ENCODE results near the gene TTLL6. TPM values are rescaled to one million over a fixed set of nuclear protein-coding genes. Genes with fewer than 3 reads are reported as not detected.

Gene TTLL6
- polyA plus RNA-seq, 1 donor from 2014 or later = not detected

GRCh38 chr17:48735062-48735351 lies 82.0 kb downstream of the TTLL6 start:
- Histone ChIP-seq H4K20me1 (ENCODE audit: insufficient read depth) (no peaks in the 10 kb centered on the region), H3K27ac (ENCODE audit: low read length) (no peak overlapping the region), H3K4me2 (ENCODE audit: low read length) (no peak overlapping the region)

DNA sequence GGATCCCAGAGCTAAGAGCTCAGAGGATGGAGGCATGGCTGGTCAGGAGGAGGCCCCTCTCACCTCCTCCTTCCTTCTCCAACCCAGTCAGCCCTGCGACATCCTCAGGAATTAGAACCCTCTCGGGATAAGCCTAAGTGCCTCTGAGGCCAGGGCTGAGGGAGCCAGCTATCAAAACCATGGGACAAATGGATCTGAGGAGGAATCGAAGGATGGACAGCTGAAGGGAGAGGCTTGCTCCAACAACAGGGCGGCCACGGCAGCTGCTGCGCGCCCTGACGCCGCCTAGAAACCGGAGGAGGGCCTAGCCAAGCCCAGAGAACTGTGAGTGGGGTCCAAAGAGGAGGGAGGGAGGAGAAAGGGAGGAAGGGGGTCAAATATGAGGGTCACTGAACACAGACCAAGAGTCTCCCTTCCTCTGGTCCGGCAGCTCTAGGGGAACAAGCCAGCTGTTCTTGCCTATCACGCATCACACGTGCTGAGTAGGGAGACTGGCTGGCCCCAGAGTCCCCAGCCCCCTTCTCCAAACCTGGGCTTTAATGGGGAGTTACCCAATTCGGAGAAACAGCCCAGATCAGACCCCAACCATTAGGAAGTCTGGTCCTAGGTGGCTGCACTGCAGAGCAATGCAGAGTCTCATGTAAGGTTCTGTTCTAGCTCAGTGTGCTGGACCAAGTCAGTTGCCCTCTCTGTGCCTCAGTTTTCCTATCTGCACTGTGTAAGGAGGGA lies 82.5 kb downstream of the TTLL6 start:
- Histone ChIP-seq H3K4me2 (ENCODE audit: low read length) (no peak overlapping the region), H3F3A (ENCODE audit: insufficient read depth, low read length, poor library complexity, severe bottlenecking) (no peaks in the 10 kb centered on the region), H3K9me2 (ENCODE audit: insufficient read depth, low read length) (no peaks in the 10 kb centered on the region), H2AFZ (ENCODE audit: low read depth, low read length) (no peak overlapping the region), H4K20me1 (ENCODE audit: insufficient read depth) (no peaks in the 10 kb centered on the region), H3K27ac (ENCODE audit: low read length) (no peak overlapping the region), H3K79me2 (replicated peaks; ENCODE audit: insufficient read depth, low read length) (no peaks in the 10 kb centered on the region), H3K27me3 (ENCODE audit: insufficient read depth, low read depth, low read length) (peaks cover 100% of the 10 kb centered on the region), H3K9me3 (ENCODE audit: low read length) (peaks cover 4% of the 10 kb centered on the region), H3K36me3 (ENCODE audit: insufficient read depth, low read length) (no peaks in the 10 kb centered on the region), H3K4me3 (ENCODE audit: low read length) (no peak overlapping the region), H3K9ac (ENCODE audit: low read length) (no peak overlapping the region)
- TF ChIP-seq POLR2AphosphoS5 (IDR thresholded peaks at IDR 0.05) (no peak), EZH2 (IDR thresholded peaks at IDR 0.05; ENCODE audit: borderline replicate concordance, insufficient read depth, low read length, poor library complexity, severe bottlenecking) (no peak), SMC3 (conservative IDR thresholded peaks at IDR 0.05; ENCODE audit: poor library complexity) (no peak), EP300 (conservative IDR thresholded peaks at IDR 0.05; ENCODE audit: poor library complexity, severe bottlenecking) (no peak), TAF1 (IDR thresholded peaks at IDR 0.05; ENCODE audit: low read depth) (no peak), CTCF (IDR thresholded peaks at IDR 0.05; ENCODE audit: poor library complexity, severe bottlenecking) (no peak), RAD21 (conservative IDR thresholded peaks at IDR 0.05) (no peak)
- TF ChIP-seq, protein P1, sequence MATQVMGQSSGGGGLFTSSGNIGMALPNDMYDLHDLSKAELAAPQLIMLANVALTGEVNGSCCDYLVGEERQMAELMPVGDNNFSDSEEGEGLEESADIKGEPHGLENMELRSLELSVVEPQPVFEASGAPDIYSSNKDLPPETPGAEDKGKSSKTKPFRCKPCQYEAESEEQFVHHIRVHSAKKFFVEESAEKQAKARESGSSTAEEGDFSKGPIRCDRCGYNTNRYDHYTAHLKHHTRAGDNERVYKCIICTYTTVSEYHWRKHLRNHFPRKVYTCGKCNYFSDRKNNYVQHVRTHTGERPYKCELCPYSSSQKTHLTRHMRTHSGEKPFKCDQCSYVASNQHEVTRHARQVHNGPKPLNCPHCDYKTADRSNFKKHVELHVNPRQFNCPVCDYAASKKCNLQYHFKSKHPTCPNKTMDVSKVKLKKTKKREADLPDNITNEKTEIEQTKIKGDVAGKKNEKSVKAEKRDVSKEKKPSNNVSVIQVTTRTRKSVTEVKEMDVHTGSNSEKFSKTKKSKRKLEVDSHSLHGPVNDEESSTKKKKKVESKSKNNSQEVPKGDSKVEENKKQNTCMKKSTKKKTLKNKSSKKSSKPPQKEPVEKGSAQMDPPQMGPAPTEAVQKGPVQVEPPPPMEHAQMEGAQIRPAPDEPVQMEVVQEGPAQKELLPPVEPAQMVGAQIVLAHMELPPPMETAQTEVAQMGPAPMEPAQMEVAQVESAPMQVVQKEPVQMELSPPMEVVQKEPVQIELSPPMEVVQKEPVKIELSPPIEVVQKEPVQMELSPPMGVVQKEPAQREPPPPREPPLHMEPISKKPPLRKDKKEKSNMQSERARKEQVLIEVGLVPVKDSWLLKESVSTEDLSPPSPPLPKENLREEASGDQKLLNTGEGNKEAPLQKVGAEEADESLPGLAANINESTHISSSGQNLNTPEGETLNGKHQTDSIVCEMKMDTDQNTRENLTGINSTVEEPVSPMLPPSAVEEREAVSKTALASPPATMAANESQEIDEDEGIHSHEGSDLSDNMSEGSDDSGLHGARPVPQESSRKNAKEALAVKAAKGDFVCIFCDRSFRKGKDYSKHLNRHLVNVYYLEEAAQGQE (IDR thresholded peaks at IDR 0.05; ENCODE audit: borderline replicate concordance) = no peak

More at GRCh38 chr17:48735062-48735351, 82.0 kb downstream of the TTLL6 start:
- Histone ChIP-seq H3K9me3 (ENCODE audit: low read length) (peaks cover 4% of the 10 kb centered on the region), H3F3A (ENCODE audit: insufficient read depth, low read length, poor library complexity, severe bottlenecking) (no peaks in the 10 kb centered on the region), H3K79me2 (replicated peaks; ENCODE audit: insufficient read depth, low read length) (no peaks in the 10 kb centered on the region), H2AFZ (ENCODE audit: low read depth, low read length) (no peak overlapping the region), H3K4me3 (ENCODE audit: low read length) (no peak overlapping the region), H3K9me2 (ENCODE audit: insufficient read depth, low read length) (no peaks in the 10 kb centered on the region), H3K27me3 (ENCODE audit: insufficient read depth, low read depth, low read length) (peaks cover 100% of the 10 kb centered on the region), H3K9ac (ENCODE audit: low read length) (no peak overlapping the region), H3K36me3 (ENCODE audit: insufficient read depth, low read length) (no peaks in the 10 kb centered on the region)
- TF ChIP-seq, protein P1 (IDR thresholded peaks at IDR 0.05; ENCODE audit: borderline replicate concordance) = no peak
- TF ChIP-seq EZH2 (IDR thresholded peaks at IDR 0.05; ENCODE audit: borderline replicate concordance, insufficient read depth, low read length, poor library complexity, severe bottlenecking) (no peak), EP300 (conservative IDR thresholded peaks at IDR 0.05; ENCODE audit: poor library complexity, severe bottlenecking) (no peak), MXI1 (conservative IDR thresholded peaks at IDR 0.05; ENCODE audit: poor library complexity, severe bottlenecking) (no peak), CTCF (IDR thresholded peaks at IDR 0.05; ENCODE audit: poor library complexity, severe bottlenecking) (no peak), TAF1 (IDR thresholded peaks at IDR 0.05; ENCODE audit: low read depth) (no peak), SMC3 (conservative IDR thresholded peaks at IDR 0.05; ENCODE audit: poor library complexity) (no peak), RAD21 (conservative IDR thresholded peaks at IDR 0.05) (no peak)
